Measurements from ENCODE around the gene PFDN1. TPM values are rescaled to one million over a fixed set of nuclear protein-coding genes. Genes with fewer than 3 reads are reported as not detected.
A peak's percentile ranks its signal among the peaks of the same experiment; 100 is the strongest.

Gene PFDN1
- total RNA-seq, 4 donors from 2014 or later = 72.9 to 230 (median 98.4) TPM

GRCh38 chr5:140225396-140225795, 77.5 kb downstream of the PFDN1 start:
- TF ChIP-seq EP300 (IDR thresholded peaks at IDR 0.05; ENCODE audit: low read depth) (no peak), POLR2AphosphoS5 (IDR thresholded peaks at IDR 0.05) (no peak), CTCF (IDR thresholded peaks at IDR 0.05) (no peak), POLR2A (IDR thresholded peaks at IDR 0.05) (no peak)
- intact Hi-C loops (cut with DNase I; ENCODE audit: low total_unique reads) (no loop called here), in situ Hi-C loops (cut with MboI; ENCODE audit: low pct_ligation_motif_present in 1 of 4, low pct_unique_long_range_greater_than_20kb in 1 of 4, low sequenced_read_pairs in 3 of 4) (loop anchor here in 1 of 4 donors (25.0 kb wide), 1 partner anchor 487 kb away; the partner anchor contains the start of gene ZMAT2)
- H3K4me3 ChIP-seq = no peak overlapping the region
- H3K36me3 ChIP-seq = no peaks in the 10 kb centered on the region
- no peaks in the 10 kb centered on the region for H3K9me3 ChIP-seq
- 20 to 78% methylated on average over 1 to 3 of the region's 3 CpGs for WGBS, 2 donors (ENCODE audit: low coverage in 1 of 2)
- H3K4me1 ChIP-seq = peaks cover 23 to 60% (median 38%) of the 10 kb centered on the region in 4 donors
- no peak overlapping the region for H3K27ac ChIP-seq
- no peaks in the 10 kb centered on the region for H3K27me3 ChIP-seq
- no peak for DNase-seq

- intact Hi-C loops (cut with DNase I; ENCODE audit: low total_unique reads) (no loop called here), in situ Hi-C loops (cut with MboI; ENCODE audit: low pct_ligation_motif_present in 1 of 4, low pct_unique_long_range_greater_than_20kb in 1 of 4, low sequenced_read_pairs in 3 of 4) (loop anchor here in 1 of 4 donors (25.0 kb wide), 1 partner anchor 488 kb away; the partner anchor contains the start of gene ZMAT2)
- no peaks in the 10 kb centered on the region for H3K27me3 ChIP-seq
- TF ChIP-seq EP300 (IDR thresholded peaks at IDR 0.05; ENCODE audit: low read depth) (no peak), CTCF (IDR thresholded peaks at IDR 0.05) (no peak), POLR2A (IDR thresholded peaks at IDR 0.05) (no peak), POLR2AphosphoS5 (IDR thresholded peaks at IDR 0.05) (no peak)
- H3K36me3 ChIP-seq = no peaks in the 10 kb centered on the region
- no peak overlapping the region for H3K27ac ChIP-seq
- no peak overlapping the region for H3K4me3 ChIP-seq
- no peak for DNase-seq
- 80 to 98% methylated on average over 1 to 3 of the region's 3 CpGs for WGBS, 2 donors (ENCODE audit: low coverage in 1 of 2)
- H3K4me1 ChIP-seq = peaks cover 30 to 68% (median 46%) of the 10 kb centered on the region in 4 donors
- H3K9me3 ChIP-seq = no peaks in the 10 kb centered on the region
Observed at GRCh38 chr5:140224658-140225057, 78.2 kb downstream of the PFDN1 start.

GRCh38 chr5:140223567-140223966, 79.3 kb downstream of the PFDN1 start:
- H3K36me3 ChIP-seq = no peaks in the 10 kb centered on the region
- no peak for DNase-seq
- H3K4me3 ChIP-seq = no peak overlapping the region
- in situ Hi-C loops (cut with MboI; ENCODE audit: low pct_ligation_motif_present in 1 of 4, low pct_unique_long_range_greater_than_20kb in 1 of 4, low sequenced_read_pairs in 3 of 4) = no loop called here
- no peak overlapping the region for H3K27ac ChIP-seq
- TF ChIP-seq EP300 (IDR thresholded peaks at IDR 0.05; ENCODE audit: low read depth) = no peak
- no peak for TF ChIP-seq POLR2AphosphoS5 (IDR thresholded peaks at IDR 0.05)
- TF ChIP-seq CTCF (IDR thresholded peaks at IDR 0.05) = no peak
- TF ChIP-seq POLR2A (IDR thresholded peaks at IDR 0.05) = no peak
- H3K27me3 ChIP-seq = no peaks in the 10 kb centered on the region
- intact Hi-C loops (cut with DNase I; ENCODE audit: low total_unique reads) = no loop called here
- WGBS, 2 donors (ENCODE audit: low coverage in 1 of 2) = 73% methylated on average over 3 of the region's 3 CpGs; no CpG with 5 or more reads in 1 of the 2 donors
- no peaks in the 10 kb centered on the region for H3K9me3 ChIP-seq
- peaks cover 30 to 72% (median 55%) of the 10 kb centered on the region in 4 donors for H3K4me1 ChIP-seq

- DNase-seq = no peak
- 52% methylated on average over 1 of the region's 1 CpG; no CpG with 5 or more reads in 1 of the 2 donors for WGBS, 2 donors (ENCODE audit: low coverage in 1 of 2)
- intact Hi-C loops (cut with DNase I; ENCODE audit: low total_unique reads) = no loop called here
Observed at GRCh38 chr5:140222416-140222815, 80.5 kb downstream of the PFDN1 start.

More at GRCh38 chr5:140222416-140222815, 80.5 kb downstream of the PFDN1 start:
- Histone ChIP-seq H3K27me3 (no peaks in the 10 kb centered on the region), H3K36me3 (no peaks in the 10 kb centered on the region), H3K4me1 (peaks cover 28 to 73% (median 55%) of the 10 kb centered on the region in 4 donors), H3K27ac (peak overlapping the region; percentile 15 to 53 (median 31)), H3K9me3 (no peaks in the 10 kb centered on the region), H3K4me3 (no peak overlapping the region)
- TF ChIP-seq POLR2A (IDR thresholded peaks at IDR 0.05) (no peak), CTCF (IDR thresholded peaks at IDR 0.05) (no peak), EP300 (IDR thresholded peaks at IDR 0.05; ENCODE audit: low read depth) (no peak), POLR2AphosphoS5 (IDR thresholded peaks at IDR 0.05) (no peak)
- in situ Hi-C loops (cut with MboI; ENCODE audit: low pct_ligation_motif_present in 1 of 4, low pct_unique_long_range_greater_than_20kb in 1 of 4, low sequenced_read_pairs in 3 of 4) = no loop called here

Data from transverse colon (tissue), 4 donors.